GM21515 (cell line): Measurements from ENCODE around the gene ALDH5A1.

Experiments
- ATAC-seq: cut with Tn5 transposase; IDR thresholded peaks from one replicate; pipeline ENCODE4 v1.9.1; 2021; ENCODE audit not compliant: unreplicated experiment

Gene ALDH5A1

GRCh38 chr6:24522228-24523176, 27.7 kb downstream of the ALDH5A1 start:
- ATAC-seq = no peak

GRCh38 chr6:24524329-24524728, 29.6 kb downstream of the ALDH5A1 start:
- no peak for ATAC-seq

GRCh38 chr6:24524805-24525204, 30.0 kb downstream of the ALDH5A1 start:
- ATAC-seq = no peak

- no peak for ATAC-seq
These were observed 35.2 kb downstream of the ALDH5A1 start for GRCh38 chr6:24529985-24530384.

- ATAC-seq = no peak
These were observed 39.6 kb downstream of the ALDH5A1 start for GRCh38 chr6:24534329-24534728.

- ATAC-seq = no peak
These were observed 40.4 kb downstream of the ALDH5A1 start for GRCh38 chr6:24535210-24535609.

- no peak for ATAC-seq
These were observed 41.7 kb downstream of the ALDH5A1 start for GRCh38 chr6:24536466-24536865.

- no peak for ATAC-seq
These were observed 42.4 kb downstream of the ALDH5A1 start for GRCh38 chr6:24537082-24537699.

GRCh38 chr6:24537771-24538385, 43.1 kb downstream of the ALDH5A1 start:
- ATAC-seq = no peak

GRCh38 chr6:24539416-24539815, 44.6 kb downstream of the ALDH5A1 start:
- no peak for ATAC-seq

GRCh38 chr6:24540197-24540596, 45.4 kb downstream of the ALDH5A1 start:
- ATAC-seq = no peak

- no peak for ATAC-seq
These were observed 48.9 kb downstream of the ALDH5A1 start for GRCh38 chr6:24543683-24544082.

- no peak for ATAC-seq
These were observed 50.4 kb downstream of the ALDH5A1 start for GRCh38 chr6:24545183-24545582.

- no peak for ATAC-seq
These were observed 50.9 kb downstream of the ALDH5A1 start for GRCh38 chr6:24545691-24546090.

GRCh38 chr6:24546439-24546838, 51.7 kb downstream of the ALDH5A1 start:
- no peak for ATAC-seq

GRCh38 chr6:24547243-24547642, 52.5 kb downstream of the ALDH5A1 start:
- ATAC-seq = no peak

GRCh38 chr6:24549158-24549557, 54.4 kb downstream of the ALDH5A1 start:
- no peak for ATAC-seq

- no peak for ATAC-seq
These were observed 55.0 kb downstream of the ALDH5A1 start for GRCh38 chr6:24549674-24550353.

- no peak for ATAC-seq
These were observed 56.4 kb downstream of the ALDH5A1 start for GRCh38 chr6:24551139-24551538.

- ATAC-seq = no peak
These were observed 59.7 kb downstream of the ALDH5A1 start for GRCh38 chr6:24554474-24554873.

- no peak for ATAC-seq
These were observed 63.7 kb downstream of the ALDH5A1 start for GRCh38 chr6:24558516-24558915.
